HG02885 (cell line): Measurements from ENCODE around the gene KLKB1.
"Not testable (repeated sequence)": the region's sequence is repeated elsewhere in the genome, so short reads cannot be mapped to it uniquely, and the experiment has no call there.

Experiments
- ATAC-seq: cut with Tn5 transposase; IDR thresholded peaks from one replicate; pipeline ENCODE4 v1.9.1; 2021; ENCODE audit warnings: mild to moderate bottlenecking; ENCODE audit not compliant: unreplicated experiment, poor library complexity

The KLKB1 gene

GRCh38 chr4:186260504-186261448 is 33.5 kb downstream of the KLKB1 start:
- no peak for ATAC-seq

- ATAC-seq = no peak
These were observed 37.4 kb downstream of the KLKB1 start for GRCh38 chr4:186264660-186265059.

- ATAC-seq = not testable (repeated sequence)
These were observed 37.9 kb downstream of the KLKB1 start for GRCh38 chr4:186265250-186265649.

DNA sequence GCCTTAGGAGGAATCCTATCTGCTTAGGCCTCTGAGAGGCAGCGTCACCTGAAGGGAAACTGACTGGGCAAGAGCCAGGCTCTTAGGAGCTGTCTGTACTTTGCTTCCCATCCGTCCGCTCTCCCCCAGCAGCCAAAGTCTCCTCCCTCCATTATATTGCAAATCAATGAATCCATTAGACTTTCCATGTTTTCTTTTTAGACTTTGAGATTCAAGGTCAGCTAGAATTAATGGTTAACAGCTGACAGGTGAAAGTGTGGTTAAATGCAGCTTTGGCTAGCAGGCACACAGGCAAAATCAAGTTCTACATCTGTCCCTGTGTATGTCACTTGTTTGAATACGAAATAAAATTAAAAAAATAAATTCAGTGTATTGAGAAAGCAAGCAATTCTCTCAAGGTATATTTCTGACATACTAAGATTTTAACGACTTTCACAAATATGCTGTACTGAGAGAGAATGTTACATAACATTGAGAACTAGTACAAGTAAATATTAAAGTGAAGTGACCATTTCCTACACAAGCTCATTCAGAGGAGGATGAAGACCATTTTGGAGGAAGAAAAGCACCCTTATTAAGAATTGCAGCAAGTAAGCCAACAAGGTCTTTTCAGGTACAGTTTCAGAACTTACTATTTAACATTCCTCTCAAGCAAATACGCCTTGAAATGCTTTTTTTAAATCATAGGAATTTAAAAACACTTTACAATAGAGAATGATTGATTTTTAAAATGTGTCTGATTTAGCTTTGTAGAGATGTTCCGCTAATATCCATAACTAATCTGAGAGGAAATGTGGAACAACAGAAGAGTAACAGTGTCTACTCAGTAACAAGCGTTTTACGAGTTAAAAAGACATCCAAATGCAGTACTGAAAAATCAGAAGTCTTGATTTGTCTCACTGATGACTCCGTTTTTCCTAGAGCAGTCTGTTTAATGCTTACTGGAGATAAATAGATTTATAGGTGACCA is 38.7 kb downstream of the KLKB1 start, which contains the start of gene F11:
F11 (plus strand) TSS at position 507 of the 970 bp plus-strand sequence. CDS start 948 bp downstream, outside the sequence.
- ATAC-seq = no peak

- ATAC-seq = no peak
These were observed 39.6 kb downstream of the KLKB1 start for GRCh38 chr4:186266729-186267456.

- no peak for ATAC-seq
These were observed 43.9 kb downstream of the KLKB1 start for GRCh38 chr4:186271081-186271678.

GRCh38 chr4:186272699-186273391 is 45.5 kb downstream of the KLKB1 start:
- ATAC-seq = no peak

DNA sequence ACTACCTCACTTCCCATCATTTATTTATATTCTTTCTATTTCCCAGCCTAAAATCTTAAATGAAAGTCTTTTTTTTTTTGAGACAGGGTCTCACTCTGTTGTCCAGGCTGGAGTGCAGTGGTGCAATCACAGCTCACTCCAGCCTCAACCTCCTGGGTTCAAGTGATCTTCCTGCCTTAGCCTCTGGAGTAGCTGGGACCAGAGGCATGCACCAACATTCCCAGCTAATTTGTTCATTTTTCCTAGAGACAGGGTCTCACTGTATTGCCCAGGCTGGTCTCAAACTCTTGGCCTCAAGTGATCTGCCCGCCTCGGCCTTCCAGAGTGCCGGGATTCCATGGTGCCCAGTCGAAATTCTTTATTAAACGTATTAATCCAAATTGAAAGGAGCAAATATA is 46.1 kb downstream of the KLKB1 start:
- not testable (repeated sequence) for ATAC-seq

DNA sequence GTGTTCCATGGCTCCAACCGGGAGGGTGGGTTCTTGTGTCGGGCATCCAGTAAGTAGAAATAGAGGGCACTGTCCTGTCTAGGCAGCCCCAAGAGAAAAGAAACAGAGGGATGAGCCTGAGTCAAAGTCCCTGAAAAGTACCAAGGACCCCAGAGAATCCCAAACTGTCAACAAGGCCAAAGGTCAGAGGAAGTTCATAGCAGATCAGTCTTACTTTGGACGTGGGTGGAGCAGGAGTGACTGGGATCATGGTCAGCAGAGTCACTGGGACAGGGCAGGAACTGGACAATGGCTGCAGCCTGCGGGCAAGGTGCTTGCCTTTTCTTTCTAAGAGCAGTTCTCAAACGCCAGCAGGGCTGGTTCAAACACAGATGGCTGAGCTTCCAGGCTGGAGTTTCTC is 56.0 kb downstream of the KLKB1 start:
- no peak for ATAC-seq

GRCh38 chr4:186285147-186285546 is 57.8 kb downstream of the KLKB1 start:
- ATAC-seq = no peak

GRCh38 chr4:186286581-186286980 is 59.3 kb downstream of the KLKB1 start:
- ATAC-seq = no peak

- ATAC-seq = no peak
These were observed 64.1 kb downstream of the KLKB1 start for GRCh38 chr4:186291256-186291890.

- no peak for ATAC-seq
These were observed 66.9 kb downstream of the KLKB1 start for GRCh38 chr4:186294160-186294559.

- ATAC-seq = no peak
These were observed 69.2 kb downstream of the KLKB1 start for GRCh38 chr4:186296481-186296880.

GRCh38 chr4:186297013-186297645 is 69.8 kb downstream of the KLKB1 start:
- ATAC-seq = peak; percentile 50

DNA sequence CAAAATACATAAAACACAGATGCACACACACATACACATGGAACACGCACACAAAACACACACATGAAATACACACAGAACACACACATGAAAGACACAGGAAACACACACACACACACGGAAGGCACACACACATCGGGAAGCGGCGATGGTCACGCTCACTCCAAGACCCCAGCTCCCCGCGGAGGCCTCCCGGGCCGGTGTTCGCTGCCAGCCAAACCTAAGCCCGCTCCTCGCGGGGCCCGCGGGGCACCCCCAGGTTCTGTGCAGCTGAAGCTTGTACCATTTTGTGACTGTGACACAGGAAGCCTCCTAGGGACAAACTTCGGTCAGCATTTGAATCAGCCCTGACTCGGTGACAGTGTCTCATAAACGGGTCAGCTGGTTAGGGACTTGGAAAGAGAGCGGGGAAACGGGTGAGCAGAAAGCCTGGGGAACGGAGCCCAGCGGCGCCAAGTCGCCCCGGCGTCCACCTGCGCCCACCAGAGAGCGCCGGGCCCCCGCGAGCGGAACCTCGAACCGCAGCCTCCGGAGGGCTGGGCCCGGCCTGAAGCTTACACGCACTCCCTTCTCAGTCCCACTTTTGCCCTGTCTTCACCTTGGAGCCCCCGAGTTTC is 70.8 kb downstream of the KLKB1 start:
- no peak for ATAC-seq

GRCh38 chr4:186299291-186299690 is 72.0 kb downstream of the KLKB1 start:
- no peak for ATAC-seq
